Vagina (tissue), 2 donors: ENCODE data around the gene FHIP1A. TPM values are rescaled to one million over a fixed set of nuclear protein-coding genes. Genes with fewer than 3 reads are reported as not detected.

ENCODE experiments used
- DNase-seq, 2 donors: peaks; one replicate each; pipeline ENCODE4 v3.0.0-alpha.2; 2017; ENCODE audit errors: extremely low spot score in 2 of 2
- H3K27ac ChIP-seq: fragments of 200-600 bp; sonication (generic); one replicate; pipeline ENCODE4 v1.5.1; 2019
- H3K27me3 ChIP-seq: fragments of 200-600 bp; sonication (generic); one replicate; pipeline ENCODE4 v1.5.1; 2019
- H3K36me3 ChIP-seq, 2 donors: fragments of 200-600 bp; sonication (generic); one replicate each; pipeline ENCODE4 v1.5.1; 2017 to 2019
- H3K4me1 ChIP-seq: fragments of 200-600 bp; sonication (generic); one replicate; pipeline ENCODE4 v1.5.1; 2019
- H3K4me3 ChIP-seq, 2 donors: fragments of 200-600 bp; sonication (generic); 1 replicate in 1 of 2; 2 replicates in 1 of 2; pipeline ENCODE4 v1.5.1; 2016 to 2019
- H3K9me3 ChIP-seq: fragments of 200-600 bp; sonication (generic); one replicate; pipeline ENCODE4 v1.5.1; 2019
- POLR2A ChIP-seq, 2 donors: fragments of 450-650 bp; IDR thresholded peaks; one replicate each; pipeline ENCODE4 v1.6.1; 2017; ENCODE audit warnings: antibody characterized with exemption in 2 of 2, mild to moderate bottlenecking in 2 of 2, moderate library complexity in 2 of 2
- POLR2AphosphoS5 ChIP-seq, 2 donors: sonication (generic); formaldehyde crosslinking; IDR thresholded peaks; one replicate each; pipeline ENCODE4 v1.9.0; 2017; ENCODE audit warnings: antibody characterized with exemption in 2 of 2, mild to moderate bottlenecking in 2 of 2, low read depth in 1 of 2; ENCODE audit not compliant: insufficient read depth in 1 of 2
- intact Hi-C: fragments of 100-400 bp; cut with DNase I; formaldehyde crosslinking; loops from one replicate; pipeline ENCODE4 v1.15.1; 2023
- total RNA-seq: library from RNA; depleted of rRNA; stranded (reverse); fragments of >200 nt; gene quantifications from one replicate; pipeline ENCODE4 v1.2.3, GENCODE V29; 2016
- TF ChIP-seq, protein P1 (sequence below), 3 experiments: fragments of 450-650 bp in 2 of 3; fragments of 200-600 bp in 1 of 3; sonication (generic) in 1 of 3; IDR thresholded peaks; one replicate each; pipeline ENCODE4 v1.5.1; 2017 to 2019; ENCODE audit warnings: antibody characterized with exemption in 3 of 3, mild to moderate bottlenecking in 2 of 3, moderate library complexity in 2 of 3

The FHIP1A gene
- total RNA-seq, 1 donor from 2014 or later: 20.4 TPM

DNA sequence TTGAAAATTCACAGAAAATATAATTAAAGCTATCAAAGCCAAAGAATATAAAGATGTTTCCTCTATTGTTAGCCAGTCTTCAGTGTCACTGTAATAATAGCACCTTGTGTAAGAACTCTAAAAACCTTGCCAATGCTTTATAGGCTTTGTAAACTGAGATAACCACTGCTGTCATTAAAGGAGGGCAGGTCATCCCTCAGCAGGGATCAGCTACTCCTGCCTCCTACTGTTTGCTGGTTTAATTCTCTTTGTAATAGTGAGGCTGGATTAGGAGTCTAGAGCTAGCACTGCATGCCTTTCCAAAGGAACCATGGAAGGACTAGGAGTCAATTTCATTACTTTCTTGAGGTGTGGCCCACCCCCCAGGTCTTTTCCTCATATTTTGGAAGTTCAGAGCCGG is 46.2 kb downstream of the FHIP1A start:
- Histone ChIP-seq H3K4me1 (no peaks in the 10 kb centered on the region), H3K9me3 (no peaks in the 10 kb centered on the region), H3K27me3 (no peaks in the 10 kb centered on the region), H3K36me3 (no peaks in the 10 kb centered on the region), H3K27ac (no peak overlapping the region), H3K4me3 (no peak overlapping the region)
- intact Hi-C loops: no loop called here
- no peak for DNase-seq
- TF ChIP-seq, protein P1, sequence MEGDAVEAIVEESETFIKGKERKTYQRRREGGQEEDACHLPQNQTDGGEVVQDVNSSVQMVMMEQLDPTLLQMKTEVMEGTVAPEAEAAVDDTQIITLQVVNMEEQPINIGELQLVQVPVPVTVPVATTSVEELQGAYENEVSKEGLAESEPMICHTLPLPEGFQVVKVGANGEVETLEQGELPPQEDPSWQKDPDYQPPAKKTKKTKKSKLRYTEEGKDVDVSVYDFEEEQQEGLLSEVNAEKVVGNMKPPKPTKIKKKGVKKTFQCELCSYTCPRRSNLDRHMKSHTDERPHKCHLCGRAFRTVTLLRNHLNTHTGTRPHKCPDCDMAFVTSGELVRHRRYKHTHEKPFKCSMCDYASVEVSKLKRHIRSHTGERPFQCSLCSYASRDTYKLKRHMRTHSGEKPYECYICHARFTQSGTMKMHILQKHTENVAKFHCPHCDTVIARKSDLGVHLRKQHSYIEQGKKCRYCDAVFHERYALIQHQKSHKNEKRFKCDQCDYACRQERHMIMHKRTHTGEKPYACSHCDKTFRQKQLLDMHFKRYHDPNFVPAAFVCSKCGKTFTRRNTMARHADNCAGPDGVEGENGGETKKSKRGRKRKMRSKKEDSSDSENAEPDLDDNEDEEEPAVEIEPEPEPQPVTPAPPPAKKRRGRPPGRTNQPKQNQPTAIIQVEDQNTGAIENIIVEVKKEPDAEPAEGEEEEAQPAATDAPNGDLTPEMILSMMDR (IDR thresholded peaks at IDR 0.05): no peak
- TF ChIP-seq POLR2AphosphoS5 (IDR thresholded peaks at IDR 0.05; ENCODE audit: insufficient read depth in 1 of 2, low read depth in 1 of 2): no peak
- no peak for TF ChIP-seq POLR2A (IDR thresholded peaks at IDR 0.05)

DNA sequence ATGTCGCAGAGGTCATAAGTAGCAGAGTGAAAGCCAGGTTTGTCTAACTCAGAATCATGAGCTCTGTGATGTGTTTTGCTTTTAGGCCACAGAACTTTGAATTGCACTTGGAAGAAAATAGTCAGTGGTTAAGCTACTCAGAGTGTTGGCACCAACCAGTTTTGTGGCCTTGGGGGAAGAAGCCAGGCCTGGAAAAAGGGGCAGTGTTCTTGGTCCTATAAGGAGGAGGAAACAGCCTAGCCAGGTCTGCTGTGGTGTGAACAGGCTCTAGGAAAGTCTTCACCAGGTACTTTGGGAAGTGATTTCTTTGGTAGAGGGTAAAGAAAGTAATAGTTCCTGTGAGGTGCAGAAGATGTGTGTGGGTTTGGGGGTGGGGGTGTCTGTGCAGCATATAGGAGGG is 49.2 kb downstream of the FHIP1A start:
- Histone ChIP-seq H3K27me3 (no peaks in the 10 kb centered on the region), H3K4me3 (no peak overlapping the region), H3K36me3 (no peaks in the 10 kb centered on the region), H3K9me3 (no peaks in the 10 kb centered on the region), H3K4me1 (no peaks in the 10 kb centered on the region), H3K27ac (no peak overlapping the region)
- no peak for TF ChIP-seq POLR2AphosphoS5 (IDR thresholded peaks at IDR 0.05; ENCODE audit: insufficient read depth in 1 of 2, low read depth in 1 of 2)
- no peak for TF ChIP-seq POLR2A (IDR thresholded peaks at IDR 0.05)
- TF ChIP-seq, protein P1 (IDR thresholded peaks at IDR 0.05): no peak
- intact Hi-C loops: no loop called here
- DNase-seq: no peak

Other genes starting within 250 kb of the FHIP1A start
- not detected for gene PRSS48, start 132.0 kb upstream of the FHIP1A start, total RNA-seq
- gene SH3D19, start 83.6 kb upstream of the FHIP1A start, total RNA-seq: 86.4 TPM